Fibroblast of lung (primary cell): ENCODE measurements around the gene DLX6.

Source experiments
- EZH2 ChIP-seq: IDR thresholded peaks from 2 replicates; pipeline ENCODE4 v1.5.1; 2012; ENCODE audit warnings: low read length, control low read depth, mild to moderate bottlenecking; ENCODE audit errors: missing control alignments
- TF ChIP-seq, protein P1 (sequence below), 2 donors: IDR thresholded peaks in 1 of 2; conservative IDR thresholded peaks in 1 of 2; 1 replicate in 1 of 2; 2 replicates in 1 of 2; pipeline ENCODE4 v1.5.1; 2011 to 2012; ENCODE audit warnings: low read length in 2 of 2, control low read depth in 1 of 2, inconsistent platforms in 1 of 2, low read depth in 1 of 2, mild to moderate bottlenecking in 1 of 2

DNA sequence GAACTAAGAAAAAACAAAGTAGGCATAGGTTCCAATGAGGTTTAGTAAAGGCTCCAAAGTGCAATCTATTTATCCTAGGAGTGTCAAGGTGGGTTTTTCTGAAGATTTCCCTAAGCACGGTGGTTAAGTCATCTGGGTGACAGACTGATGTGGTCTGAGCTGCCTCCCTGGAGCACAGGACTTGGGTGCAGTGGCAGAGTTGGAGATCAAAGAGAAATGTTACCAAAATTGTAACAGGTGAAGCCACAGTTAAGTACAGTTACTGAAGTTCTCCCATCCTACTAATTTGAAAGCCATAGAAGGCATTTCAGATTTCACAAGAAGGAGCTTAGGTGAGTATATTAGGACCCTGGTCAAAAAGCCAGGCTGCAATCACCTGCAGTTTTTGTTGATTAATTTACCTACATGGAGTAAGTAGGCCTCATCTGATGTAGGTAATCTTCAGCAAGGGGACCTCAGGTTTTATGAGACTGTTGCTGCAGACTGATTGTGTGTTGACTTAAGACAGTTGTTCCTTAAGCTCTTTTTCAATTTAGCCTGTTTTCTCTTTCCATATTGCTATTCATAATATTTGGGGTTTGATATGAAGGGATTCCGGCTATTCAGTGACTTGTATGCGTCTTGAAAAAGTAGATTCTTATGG is 3.0 kb downstream of the DLX6 start:
- TF ChIP-seq, protein P1, sequence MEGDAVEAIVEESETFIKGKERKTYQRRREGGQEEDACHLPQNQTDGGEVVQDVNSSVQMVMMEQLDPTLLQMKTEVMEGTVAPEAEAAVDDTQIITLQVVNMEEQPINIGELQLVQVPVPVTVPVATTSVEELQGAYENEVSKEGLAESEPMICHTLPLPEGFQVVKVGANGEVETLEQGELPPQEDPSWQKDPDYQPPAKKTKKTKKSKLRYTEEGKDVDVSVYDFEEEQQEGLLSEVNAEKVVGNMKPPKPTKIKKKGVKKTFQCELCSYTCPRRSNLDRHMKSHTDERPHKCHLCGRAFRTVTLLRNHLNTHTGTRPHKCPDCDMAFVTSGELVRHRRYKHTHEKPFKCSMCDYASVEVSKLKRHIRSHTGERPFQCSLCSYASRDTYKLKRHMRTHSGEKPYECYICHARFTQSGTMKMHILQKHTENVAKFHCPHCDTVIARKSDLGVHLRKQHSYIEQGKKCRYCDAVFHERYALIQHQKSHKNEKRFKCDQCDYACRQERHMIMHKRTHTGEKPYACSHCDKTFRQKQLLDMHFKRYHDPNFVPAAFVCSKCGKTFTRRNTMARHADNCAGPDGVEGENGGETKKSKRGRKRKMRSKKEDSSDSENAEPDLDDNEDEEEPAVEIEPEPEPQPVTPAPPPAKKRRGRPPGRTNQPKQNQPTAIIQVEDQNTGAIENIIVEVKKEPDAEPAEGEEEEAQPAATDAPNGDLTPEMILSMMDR (conservative IDR thresholded peaks at IDR 0.05 in 1 of 2, IDR thresholded peaks at IDR 0.05 in 1 of 2; ENCODE audit: low read depth in 1 of 2, low read length in 2 of 2): no peak
- no peak for TF ChIP-seq EZH2
